A673 (cell line): Measurements from ENCODE around the gene HDAC7. TPM values are rescaled to one million over a fixed set of nuclear protein-coding genes. Genes with fewer than 3 reads are reported as not detected.

Source experiments
- BruUV-seq: library from RNA; stranded (reverse); fragments of 400-500 nt; replicated peaks from 2 replicates; lab custom pipeline; 2021; lab: Mats Ljungman, UMichigan
- CTCF ChIA-PET: fragments of 300-600 bp; sonication (Branson Sonifier 250); formaldehyde crosslinking; loops from one replicate; lab custom pipeline; 2022; ENCODE audit warnings: antibody characterized with exemption; lab: Charles Lee
- POLR2A ChIA-PET: fragments of 300-600 bp; sonication (Branson Sonifier 250); formaldehyde crosslinking; loops from one replicate; lab custom pipeline; 2022; ENCODE audit warnings: antibody characterized with exemption; ENCODE audit not compliant: low non-redundant PET; lab: Charles Lee
- DNase-seq: peaks from one replicate; pipeline ENCODE4 v3.0.0-alpha.2; 2015; ENCODE audit warnings: low spot score
- H3K27ac ChIP-seq: fragments of 200-600 bp; sonication (generic); 2 replicates; pipeline ENCODE4 v1.5.1; 2016; ENCODE audit warnings: mixed run types, low read depth, mild to moderate bottlenecking, mixed read lengths, antibody characterized with exemption, low read length; ENCODE audit not compliant: poor library complexity, severe bottlenecking
- H3K27me3 ChIP-seq: fragments of 200-600 bp; sonication (generic); replicated peaks from 2 replicates; pipeline ENCODE4 v1.6.1; 2017; ENCODE audit warnings: mixed run types, low read depth, mild to moderate bottlenecking, mixed read lengths, antibody characterized with exemption, low read length; ENCODE audit not compliant: insufficient read depth, poor library complexity
- H3K36me3 ChIP-seq: fragments of 200-600 bp; sonication (generic); 2 replicates; pipeline ENCODE4 v1.6.1; 2016; ENCODE audit warnings: mixed run types, mild to moderate bottlenecking, mixed read lengths, antibody characterized with exemption, low read length; ENCODE audit not compliant: insufficient read depth, poor library complexity, severe bottlenecking
- H3K4me1 ChIP-seq: fragments of 200-600 bp; sonication (generic); 2 replicates; pipeline ENCODE4 v1.6.1; 2017; ENCODE audit warnings: mixed run types, mild to moderate bottlenecking, mixed read lengths, antibody characterized with exemption, low read length; ENCODE audit not compliant: insufficient read depth, poor library complexity, severe bottlenecking
- H3K4me3 ChIP-seq: fragments of 200-600 bp; sonication (generic); 2 replicates; pipeline ENCODE4 v1.5.1; 2016; ENCODE audit warnings: low read depth, mixed run types, mild to moderate bottlenecking, mixed read lengths, low read length; ENCODE audit not compliant: poor library complexity, severe bottlenecking
- H3K9me3 ChIP-seq: fragments of 200-600 bp; sonication (generic); 2 replicates; pipeline ENCODE4 v1.6.1; 2016; ENCODE audit warnings: mixed run types, low read depth, mild to moderate bottlenecking, mixed read lengths, antibody characterized with exemption, low read length; ENCODE audit not compliant: poor library complexity, severe bottlenecking
- CTCF ChIP-seq: fragments of 300-800, 200-600 bp; sonication (generic); conservative IDR thresholded peaks from 2 replicates; pipeline ENCODE4 v1.5.1; 2017; ENCODE audit warnings: low read depth, mild to moderate bottlenecking, antibody characterized with exemption, low read length, moderate library complexity, mixed read lengths
- EZH2 ChIP-seq: fragments of 200-600 bp; sonication (generic); IDR thresholded peaks from 2 replicates; pipeline ENCODE4 v1.6.1; 2017; ENCODE audit warnings: borderline replicate concordance, low read depth, mild to moderate bottlenecking, mixed read lengths, antibody characterized with exemption, low read length; ENCODE audit not compliant: poor library complexity, severe bottlenecking
- intact Hi-C: fragments of 100-400 bp; cut with micrococcal nuclease; formaldehyde crosslinking; loops from one replicate; pipeline ENCODE4 v1.10.0; 2022; ENCODE audit not compliant: unreplicated experiment
- total RNA-seq: library from RNA; stranded (reverse); gene quantifications from 2 replicates; pipeline ENCODE4 v1.2.3, GENCODE V29; 2021

HDAC7 gene
- total RNA-seq, 1 experiment from 2014 or later, result 58.9 TPM

DNA sequence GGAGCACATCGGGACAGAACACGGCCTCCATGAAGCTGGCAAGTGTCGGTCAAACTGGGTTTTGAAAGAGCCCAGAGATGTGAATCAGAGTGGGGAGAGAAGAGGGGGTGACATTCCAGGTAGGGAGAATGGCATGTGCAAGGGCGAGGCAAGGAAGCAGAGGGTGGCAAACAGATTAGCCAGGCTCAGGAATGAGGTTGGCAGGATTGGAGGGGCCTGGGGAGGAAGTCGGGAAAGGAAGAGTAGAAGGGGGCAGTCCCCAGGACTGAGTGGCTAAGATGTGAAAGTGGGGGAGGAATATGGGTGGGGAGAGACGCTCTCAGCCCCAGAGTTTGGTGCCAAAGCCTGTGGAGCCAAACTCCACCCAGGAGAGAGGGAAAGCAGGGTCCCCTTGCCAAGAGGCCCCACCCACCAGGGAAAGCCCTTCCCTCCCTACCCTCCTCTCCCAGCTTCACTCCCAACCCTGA is 5.5 kb upstream of the HDAC7 start:
- TF ChIP-seq CTCF (no peak), EZH2 (no peak)
- no peaks in the 10 kb centered on the region for H3K27me3 ChIP-seq
- no TSS peak for BruUV-seq
- H3K36me3 ChIP-seq, result no peaks in the 10 kb centered on the region
- DNase-seq, result no peak
- H3K4me1 ChIP-seq, result peaks cover 27% of the 10 kb centered on the region
- CTCF ChIA-PET, result no interaction called here
- intact Hi-C loops, result no loop called here
- POLR2A ChIA-PET, result no interaction called here
- no peak overlapping the region for H3K27ac ChIP-seq
- no peak overlapping the region for H3K4me3 ChIP-seq
- H3K9me3 ChIP-seq, result no peaks in the 10 kb centered on the region

- intact Hi-C loops, result no loop called here
- Histone ChIP-seq H3K4me1 (peaks cover 28% of the 10 kb centered on the region), H3K27ac (no peak overlapping the region), H3K27me3 (no peaks in the 10 kb centered on the region), H3K4me3 (no peak overlapping the region), H3K36me3 (no peaks in the 10 kb centered on the region), H3K9me3 (no peaks in the 10 kb centered on the region)
- BruUV-seq, result no TSS peak
- DNase-seq, result no peak
- ChIA-PET POLR2A (no interaction called here), CTCF (no interaction called here)
- TF ChIP-seq CTCF (no peak), EZH2 (no peak)
These were observed 4.9 kb upstream of the HDAC7 start for GRCh38 chr12:47824635-47825034.

GRCh38 chr12:47824198-47824597 is 4.5 kb upstream of the HDAC7 start:
- H3K27ac ChIP-seq, result no peak overlapping the region

More at GRCh38 chr12:47824198-47824597, 4.5 kb upstream of the HDAC7 start:
- DNase-seq, result no peak
- Histone ChIP-seq H3K27me3 (no peaks in the 10 kb centered on the region), H3K4me3 (no peak overlapping the region), H3K9me3 (no peaks in the 10 kb centered on the region), H3K36me3 (no peaks in the 10 kb centered on the region), H3K4me1 (peaks cover 28% of the 10 kb centered on the region)
- no peak for TF ChIP-seq EZH2
- no peak for TF ChIP-seq CTCF
- POLR2A ChIA-PET, result no interaction called here
- CTCF ChIA-PET, result no interaction called here
- intact Hi-C loops, result no loop called here
- no TSS peak for BruUV-seq
